Kidney epithelial cell (primary cell): ENCODE results near the gene ELOF1. TPM values are rescaled to one million over a fixed set of nuclear protein-coding genes. Genes with fewer than 3 reads are reported as not detected.
A peak's percentile ranks its signal among the peaks of the same experiment; 100 is the strongest.

Source experiments
- DNase-seq: peaks from one replicate; pipeline ENCODE4 v3.0.0-alpha.2; 2010; ENCODE audit warnings: low read depth
- H3K27me3 ChIP-seq: 2 replicates; pipeline ENCODE4 v1.6.0; 2011; ENCODE audit warnings: low read length; ENCODE audit not compliant: control insufficient read depth, insufficient read depth
- H3K36me3 ChIP-seq: 2 replicates; pipeline ENCODE4 v1.5.1; 2011; ENCODE audit warnings: low read length; ENCODE audit not compliant: control insufficient read depth, insufficient read depth
- H3K4me3 ChIP-seq: 2 replicates; pipeline ENCODE4 v1.5.1; 2011; ENCODE audit warnings: low read depth, mild to moderate bottlenecking, control low read depth, low read length
- total RNA-seq: library from RNA; depleted of rRNA; stranded (reverse); fragments of >200 nt; gene quantifications from 2 replicates; pipeline ENCODE4 v1.2.3, GENCODE V29; 2015
- TF ChIP-seq, protein P1 (sequence below): IDR thresholded peaks from 2 replicates; pipeline ENCODE4 v1.5.1; 2011; ENCODE audit warnings: mild to moderate bottlenecking, moderate library complexity, low read length, control low read depth, inconsistent platforms; ENCODE audit not compliant: insufficient read depth, poor library complexity, severe bottlenecking

The ELOF1 gene
- total RNA-seq, 1 donor from 2014 or later = 69.6 TPM

DNA sequence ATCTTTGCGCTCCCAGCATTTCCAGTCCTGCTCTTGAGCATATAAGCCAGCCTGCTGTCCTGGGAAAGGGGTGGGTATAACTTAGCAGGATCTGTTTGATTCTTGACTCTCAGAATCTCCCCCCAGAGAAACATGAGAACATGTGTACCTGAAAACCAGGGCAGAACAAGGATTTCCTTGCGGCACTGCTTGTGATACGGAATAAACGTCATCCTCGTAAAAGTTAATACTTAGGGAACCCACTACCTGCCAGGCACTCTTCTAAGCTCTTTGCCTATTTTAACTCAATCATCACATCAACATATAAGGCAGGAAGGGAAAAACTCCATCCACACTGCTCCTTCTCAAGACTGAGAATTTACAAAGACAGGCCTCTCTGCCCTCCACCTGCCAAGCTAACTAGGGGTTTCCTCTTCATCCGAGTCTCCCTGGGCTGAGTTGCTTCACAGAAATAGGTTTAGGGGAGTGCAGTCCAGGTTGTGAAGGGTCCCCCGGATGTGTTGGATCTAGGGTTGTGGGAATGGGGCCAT, 54.5 kb downstream of the ELOF1 start:
- TF ChIP-seq, protein P1, sequence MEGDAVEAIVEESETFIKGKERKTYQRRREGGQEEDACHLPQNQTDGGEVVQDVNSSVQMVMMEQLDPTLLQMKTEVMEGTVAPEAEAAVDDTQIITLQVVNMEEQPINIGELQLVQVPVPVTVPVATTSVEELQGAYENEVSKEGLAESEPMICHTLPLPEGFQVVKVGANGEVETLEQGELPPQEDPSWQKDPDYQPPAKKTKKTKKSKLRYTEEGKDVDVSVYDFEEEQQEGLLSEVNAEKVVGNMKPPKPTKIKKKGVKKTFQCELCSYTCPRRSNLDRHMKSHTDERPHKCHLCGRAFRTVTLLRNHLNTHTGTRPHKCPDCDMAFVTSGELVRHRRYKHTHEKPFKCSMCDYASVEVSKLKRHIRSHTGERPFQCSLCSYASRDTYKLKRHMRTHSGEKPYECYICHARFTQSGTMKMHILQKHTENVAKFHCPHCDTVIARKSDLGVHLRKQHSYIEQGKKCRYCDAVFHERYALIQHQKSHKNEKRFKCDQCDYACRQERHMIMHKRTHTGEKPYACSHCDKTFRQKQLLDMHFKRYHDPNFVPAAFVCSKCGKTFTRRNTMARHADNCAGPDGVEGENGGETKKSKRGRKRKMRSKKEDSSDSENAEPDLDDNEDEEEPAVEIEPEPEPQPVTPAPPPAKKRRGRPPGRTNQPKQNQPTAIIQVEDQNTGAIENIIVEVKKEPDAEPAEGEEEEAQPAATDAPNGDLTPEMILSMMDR = no peak
- Histone ChIP-seq H3K36me3 (no peaks in the 10 kb centered on the region), H3K4me3 (peak overlapping the region; percentile 82), H3K27me3 (no peaks in the 10 kb centered on the region)
- no peak for DNase-seq

Other genes starting within 250 kb of the ELOF1 start
- gene RAB3D, start 219.6 kb downstream of the ELOF1 start, total RNA-seq = 19.6 and 19.8 TPM in 2 replicates
- 307 and 377 TPM in 2 replicates for gene TMEM205, start 213.0 kb downstream of the ELOF1 start, total RNA-seq
- 8.2 and 21.6 TPM in 2 replicates for gene CCDC159, start 212.7 kb downstream of the ELOF1 start, total RNA-seq
- 6.7 and 14.0 TPM in 2 replicates for gene PLPPR2, start 203.8 kb downstream of the ELOF1 start, total RNA-seq
- gene SWSAP1, start 184.6 kb downstream of the ELOF1 start, total RNA-seq = 2.9 and 4.0 TPM in 2 replicates
- gene EPOR, start 174.9 kb downstream of the ELOF1 start, total RNA-seq = 3.0 and 4.4 TPM in 2 replicates
- gene RGL3, start 139.9 kb downstream of the ELOF1 start, total RNA-seq = 10.2 and 18.1 TPM in 2 replicates
- gene ODAD3, start 124.1 kb downstream of the ELOF1 start, total RNA-seq = 0.07 and 0.29 TPM in 2 replicates
- 269 TPM in 2 replicates for gene PRKCSH, start 123.6 kb downstream of the ELOF1 start, total RNA-seq
- gene ELAVL3, start 78.2 kb downstream of the ELOF1 start, total RNA-seq = not detected in 2 replicates
- 6.6 and 20.5 TPM in 2 replicates for gene ZNF653, start 53.4 kb downstream of the ELOF1 start, total RNA-seq
- gene ECSIT, start 30.1 kb downstream of the ELOF1 start, total RNA-seq = 37.4 and 40.0 TPM in 2 replicates
- gene CNN1, start 20.4 kb downstream of the ELOF1 start, total RNA-seq = 11.8 and 14.5 TPM in 2 replicates
- gene ACP5, start 18.4 kb upstream of the ELOF1 start, total RNA-seq = 23.4 and 24.8 TPM in 2 replicates
- 19.6 and 23.1 TPM in 2 replicates for gene ZNF627, start 38.3 kb upstream of the ELOF1 start, total RNA-seq
- 4.0 and 6.0 TPM in 2 replicates for gene ZNF823, start 179.7 kb upstream of the ELOF1 start, total RNA-seq
- 3.4 and 5.1 TPM in 2 replicates for gene ZNF441, start 207.8 kb upstream of the ELOF1 start, total RNA-seq
- 0.48 and 4.6 TPM in 2 replicates for gene ZNF491, start 239.3 kb upstream of the ELOF1 start, total RNA-seq